Measurements from ENCODE around the gene RBMS2. TPM values are rescaled to one million over a fixed set of nuclear protein-coding genes. Genes with fewer than 3 reads are reported as not detected.

RBMS2 gene
- total RNA-seq, 4 donors from 2014 or later: 4.0 to 16.8 (median 6.8) TPM

- TF ChIP-seq POLR2A (IDR thresholded peaks at IDR 0.05): no peak
- TF ChIP-seq CTCF (IDR thresholded peaks at IDR 0.05): no peak
- Histone ChIP-seq H3K9me3 (no peaks in the 10 kb centered on the region), H3K4me3 (no peak overlapping the region), H3K27ac (no peak overlapping the region), H3K27me3 (no peaks in the 10 kb centered on the region), H3K36me3 (peaks cover 47 to 97% (median 48%) of the 10 kb centered on the region in 3 donors), H3K4me1 (peaks cover 0 to 24% (median 3%) of the 10 kb centered on the region in 3 donors)
- no peak for DNase-seq
- intact Hi-C loops (cut with DNase I): no loop called here
These were observed 95.3 kb downstream of the RBMS2 start for GRCh38 chr12:56616925-56617324.

GRCh38 chr12:56622535-56622934 lies 100.9 kb downstream of the RBMS2 start:
- Histone ChIP-seq H3K9me3 (no peaks in the 10 kb centered on the region), H3K4me1 (peaks cover 0 to 72% (median 21%) of the 10 kb centered on the region in 3 donors), H3K27ac (peak overlapping the region in 1 of 4 donors; percentile 8), H3K36me3 (peaks cover 0 to 89% (median 18%) of the 10 kb centered on the region in 3 donors), H3K27me3 (no peaks in the 10 kb centered on the region), H3K4me3 (no peak overlapping the region)
- no peak for TF ChIP-seq CTCF (IDR thresholded peaks at IDR 0.05)
- no peak for TF ChIP-seq POLR2A (IDR thresholded peaks at IDR 0.05)
- no peak for DNase-seq
- intact Hi-C loops (cut with DNase I): no loop called here
- 63 to 83% methylated on average over 1 of the region's 1 CpG for WGBS, 2 donors

GRCh38 chr12:56626701-56627100 lies 105.1 kb downstream of the RBMS2 start:
- Histone ChIP-seq H3K4me1 (peaks cover 9 to 88% (median 45%) of the 10 kb centered on the region in 3 donors), H3K36me3 (peaks cover 0 to 54% (median 7%) of the 10 kb centered on the region in 3 donors), H3K27ac (peak overlapping the region in 1 of 4 donors; percentile 13), H3K4me3 (no peak overlapping the region), H3K27me3 (no peaks in the 10 kb centered on the region), H3K9me3 (no peaks in the 10 kb centered on the region)
- intact Hi-C loops (cut with DNase I): no loop called here
- DNase-seq: no peak
- no peak for TF ChIP-seq POLR2A (IDR thresholded peaks at IDR 0.05)

GRCh38 chr12:56628671-56629458 lies 107.2 kb downstream of the RBMS2 start:
- no peak for DNase-seq
- peaks cover 0 to 34% (median 5%) of the 10 kb centered on the region in 3 donors for H3K36me3 ChIP-seq
- intact Hi-C loops (cut with DNase I): no loop called here
- peaks cover 30 to 88% (median 54%) of the 10 kb centered on the region in 3 donors for H3K4me1 ChIP-seq
- TF ChIP-seq CTCF (IDR thresholded peaks at IDR 0.05) (no peak), POLR2A (IDR thresholded peaks at IDR 0.05) (peak in 1 of 4 donors; percentile 41)
- no peaks in the 10 kb centered on the region for H3K9me3 ChIP-seq
- H3K27ac ChIP-seq: peak overlapping the region; percentile 96 to 99 (median 98)
- peak overlapping the region; percentile 84 to 100 (median 99) for H3K4me3 ChIP-seq
- H3K27me3 ChIP-seq: no peaks in the 10 kb centered on the region
- WGBS, 2 donors: 0 to 1% methylated on average over 18 of the region's 18 CpGs

GRCh38 chr12:56629459-56630179 lies 108.0 kb downstream of the RBMS2 start:
- Histone ChIP-seq H3K4me3 (peak overlapping the region; percentile 84 to 100 (median 99)), H3K36me3 (peaks cover 0 to 26% (median 5%) of the 10 kb centered on the region in 3 donors), H3K27me3 (no peaks in the 10 kb centered on the region), H3K9me3 (no peaks in the 10 kb centered on the region), H3K27ac (peak overlapping the region; percentile 96 to 99 (median 98)), H3K4me1 (peaks cover 36 to 86% (median 56%) of the 10 kb centered on the region in 3 donors)
- intact Hi-C loops (cut with DNase I): no loop called here
- no peak for TF ChIP-seq POLR2A (IDR thresholded peaks at IDR 0.05)
- no peak for TF ChIP-seq CTCF (IDR thresholded peaks at IDR 0.05)
- no peak for DNase-seq
- 1 to 6% methylated on average over 7 to 17 of the region's 46 CpGs for WGBS, 2 donors
